Measurements from ENCODE around the gene KIAA0930.
"Not testable (repeated sequence)": the region's sequence is repeated elsewhere in the genome, so short reads cannot be mapped to it uniquely, and the experiment has no call there.

Gene KIAA0930

DNA sequence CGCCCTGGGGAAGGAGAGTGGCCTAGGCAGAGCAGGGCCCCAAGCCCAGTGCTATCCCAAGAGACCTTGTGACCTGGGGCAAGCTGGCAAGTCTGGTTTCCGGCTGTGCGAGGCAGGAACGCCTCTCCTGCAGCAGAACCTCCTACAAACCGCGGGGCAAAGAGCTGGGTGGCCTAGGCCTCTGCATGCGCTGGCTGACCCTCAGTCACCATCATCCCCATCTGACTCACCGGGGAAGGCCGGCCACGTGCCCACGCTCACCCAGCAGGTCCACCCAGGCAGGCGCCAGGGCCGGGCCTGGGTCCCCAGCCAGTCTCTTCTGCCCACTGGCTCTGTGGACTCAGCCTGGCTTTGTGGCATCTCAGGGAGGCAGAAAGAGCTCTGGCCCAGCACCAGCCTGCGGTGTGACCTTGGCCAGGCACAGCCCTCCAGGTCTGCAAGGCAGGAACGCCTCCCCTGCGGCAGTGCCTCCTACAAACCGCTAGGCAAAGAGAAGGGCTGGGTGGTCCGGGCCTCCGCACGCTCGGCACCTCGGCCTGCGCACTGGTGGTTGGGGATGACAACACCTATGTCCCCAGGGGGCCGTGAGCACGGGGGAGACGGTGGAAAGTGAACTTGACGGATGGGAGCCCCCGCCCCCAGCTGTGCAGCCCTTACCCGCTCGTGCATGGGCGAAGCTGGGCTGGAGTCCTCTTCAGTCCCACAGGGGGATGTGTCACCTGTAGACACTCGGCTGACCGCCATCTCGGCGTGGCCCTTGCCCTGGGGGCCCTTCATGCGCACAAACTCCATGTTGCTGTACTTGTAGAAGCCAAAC is 38.2 kb downstream of the KIAA0930 start:
- DNase-seq (ENCODE audit: low read depth in 2 of 2, low spot score in 1 of 2): no peak

GRCh38 chr22:45201678-45202332 is 38.9 kb downstream of the KIAA0930 start:
- no peak for DNase-seq (ENCODE audit: low read depth in 2 of 2, low spot score in 1 of 2)

- DNase-seq (ENCODE audit: low read depth in 2 of 2, low spot score in 1 of 2): no peak
Observed at GRCh38 chr22:45200860-45201511, 39.7 kb downstream of the KIAA0930 start.

- DNase-seq (ENCODE audit: low read depth in 2 of 2, low spot score in 1 of 2): no peak
Observed at GRCh38 chr22:45200230-45200629, 40.5 kb downstream of the KIAA0930 start.

GRCh38 chr22:45199723-45200122 is 41.0 kb downstream of the KIAA0930 start:
- DNase-seq (ENCODE audit: low read depth in 2 of 2, low spot score in 1 of 2): no peak

DNA sequence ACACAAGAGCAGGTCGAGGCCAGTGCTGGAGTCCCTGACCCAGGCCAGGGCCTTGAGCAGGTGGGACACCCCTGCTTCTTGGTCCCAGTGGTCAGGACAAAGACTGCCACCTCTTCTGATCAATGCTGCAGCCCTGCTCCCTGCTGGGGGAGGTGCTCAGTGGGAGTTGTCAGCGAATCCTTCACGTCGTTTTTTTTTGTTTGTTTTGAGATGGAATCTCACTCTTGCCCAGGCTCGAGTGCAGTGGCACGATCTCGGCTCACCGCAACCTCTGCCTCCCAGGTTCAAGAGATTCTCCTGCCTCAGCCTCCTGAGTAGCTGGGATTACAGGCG is 42.3 kb downstream of the KIAA0930 start:
- no peak for DNase-seq (ENCODE audit: low read depth in 2 of 2, low spot score in 1 of 2)

DNA sequence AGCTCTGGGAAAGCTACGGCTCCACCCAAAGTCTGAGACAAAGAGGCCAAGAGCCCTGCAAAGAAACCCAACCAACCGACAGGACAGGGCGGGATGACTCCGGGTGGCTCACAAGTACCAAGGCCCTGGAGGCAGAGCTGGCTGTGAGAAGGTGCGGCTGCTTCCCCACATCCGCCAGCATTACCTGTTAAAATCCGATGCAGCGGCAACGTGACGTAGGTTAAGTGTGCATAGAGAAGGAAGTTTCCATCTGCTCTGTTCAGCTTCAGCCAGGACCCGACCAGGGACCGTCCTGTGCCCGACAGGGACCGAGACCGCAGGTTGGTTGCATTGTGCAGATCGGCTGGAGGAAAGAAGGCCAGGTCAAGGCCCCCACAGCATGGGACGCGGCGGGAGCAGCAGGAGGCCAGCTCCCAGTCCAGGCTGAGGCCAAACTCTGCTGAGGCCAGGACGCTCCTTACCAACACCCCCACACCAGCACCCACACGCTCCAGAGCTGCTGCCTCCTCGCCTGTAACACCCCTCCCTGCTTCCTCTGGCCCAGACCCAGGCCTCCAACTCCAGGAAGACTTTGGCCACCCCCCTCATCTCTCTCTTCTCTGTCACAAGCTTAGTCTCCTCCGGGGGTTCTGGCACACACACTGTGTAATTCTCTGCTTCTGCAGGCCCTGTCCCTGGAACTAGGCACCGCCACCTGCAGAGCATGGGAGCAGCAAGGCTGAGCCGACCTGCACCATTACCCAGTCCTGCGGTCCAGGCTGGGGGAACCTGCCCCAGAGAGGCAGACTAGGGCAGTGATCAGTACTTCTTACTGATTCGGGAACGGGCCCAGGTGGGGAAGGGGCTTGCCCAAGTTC is 42.9 kb downstream of the KIAA0930 start:
- DNase-seq (ENCODE audit: low read depth in 2 of 2, low spot score in 1 of 2): no peak

DNA sequence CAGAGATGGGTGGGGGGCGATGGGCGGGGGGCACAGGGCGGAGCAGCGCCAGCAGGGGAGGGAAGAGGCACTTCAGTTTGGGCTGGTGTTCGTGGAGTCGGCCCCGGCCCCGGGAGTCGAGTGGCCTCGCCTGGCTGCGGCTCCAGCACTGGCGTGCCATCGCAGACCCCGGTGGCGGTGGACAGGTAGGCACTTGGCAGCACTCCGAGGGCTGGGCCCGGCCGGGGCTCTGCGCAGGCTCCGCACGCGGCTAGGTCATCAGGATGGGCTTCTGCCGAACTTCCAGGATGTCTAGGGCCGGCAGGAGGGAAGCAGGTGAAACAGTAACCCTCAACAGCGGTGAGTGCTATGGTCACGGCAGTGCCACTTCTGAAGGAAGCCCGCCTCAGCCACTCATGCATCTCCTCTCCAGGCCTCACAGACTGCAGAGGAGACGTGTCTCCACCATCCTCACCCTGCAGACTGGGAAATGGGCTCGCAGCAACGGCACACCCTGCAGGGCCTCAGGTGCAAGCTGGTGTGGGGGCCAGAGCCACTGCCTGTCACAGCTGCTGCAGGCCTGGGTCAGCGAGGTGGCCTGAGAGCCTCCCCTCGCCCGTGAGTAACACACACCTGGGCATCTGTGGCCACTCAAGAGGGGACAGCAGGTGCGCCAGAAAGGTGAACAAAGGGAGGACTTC is 43.6 kb downstream of the KIAA0930 start:
- DNase-seq (ENCODE audit: low read depth in 2 of 2, low spot score in 1 of 2): no peak

GRCh38 chr22:45196308-45196707 is 44.4 kb downstream of the KIAA0930 start:
- DNase-seq (ENCODE audit: low read depth in 2 of 2, low spot score in 1 of 2): no peak

DNA sequence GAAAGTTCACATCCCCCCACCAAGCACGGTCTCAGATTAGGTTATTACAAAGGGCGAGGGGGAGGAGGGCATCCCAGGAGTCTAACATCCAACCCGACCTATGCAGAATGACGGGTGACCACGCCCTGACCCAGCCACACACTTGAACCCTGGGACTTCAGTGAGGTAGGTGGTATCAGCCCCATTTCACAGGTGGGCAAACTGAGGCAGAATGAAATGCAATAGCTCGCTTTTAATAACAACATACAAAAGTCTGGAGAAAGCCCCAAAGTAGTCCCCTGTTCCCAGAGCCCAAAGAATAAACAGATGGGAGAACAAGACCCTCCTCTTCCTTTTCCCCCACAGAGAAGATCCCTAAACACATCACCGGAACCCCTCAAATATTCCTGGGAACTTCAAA is 45.1 kb downstream of the KIAA0930 start:
- DNase-seq (ENCODE audit: low read depth in 2 of 2, low spot score in 1 of 2): no peak

DNA sequence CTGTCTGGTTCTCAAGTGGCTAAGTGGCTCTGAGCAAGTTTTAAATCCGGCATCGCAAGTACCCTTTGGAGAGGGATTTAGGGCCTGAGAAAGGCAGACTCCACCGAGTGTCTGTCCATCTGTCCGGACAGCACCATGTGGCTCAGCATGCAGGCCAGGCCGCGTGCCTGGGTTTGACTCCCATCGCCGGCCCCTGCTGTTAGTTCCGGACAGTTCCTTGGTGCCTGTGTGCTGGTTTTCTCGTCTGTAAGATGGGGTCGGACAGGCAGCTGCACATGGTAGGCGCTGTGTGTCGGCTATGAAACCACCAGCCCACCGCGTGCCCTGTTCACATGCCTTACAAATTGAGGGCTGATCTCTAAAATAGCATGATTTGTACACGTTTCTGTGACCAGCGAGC is 46.0 kb downstream of the KIAA0930 start:
- no peak for DNase-seq (ENCODE audit: low read depth in 2 of 2, low spot score in 1 of 2)

DNA sequence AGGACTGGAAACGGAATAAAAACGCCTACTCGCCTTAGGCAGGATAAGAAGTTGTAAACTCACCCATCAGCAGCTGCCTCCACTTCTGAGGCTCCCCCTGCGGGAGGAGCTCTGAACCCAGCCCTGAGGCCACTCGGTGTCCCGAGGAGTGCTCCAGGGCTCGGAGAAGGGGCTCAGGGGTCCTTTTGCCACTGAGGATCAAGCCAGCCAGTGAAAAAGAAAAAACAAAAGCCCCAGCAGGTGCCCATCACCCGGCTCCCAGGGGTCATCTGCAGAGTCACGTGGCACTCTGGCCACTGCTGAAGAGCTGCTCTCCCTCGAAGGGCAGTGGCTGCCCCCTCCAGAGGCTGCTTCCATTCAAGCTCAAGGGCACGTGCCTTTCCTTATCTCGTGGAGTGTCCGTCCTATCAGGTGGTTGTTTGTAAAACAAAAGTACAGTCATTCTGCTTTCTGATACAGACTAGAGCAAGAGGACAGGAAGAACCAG is 48.0 kb downstream of the KIAA0930 start:
- no peak for DNase-seq (ENCODE audit: low read depth in 2 of 2, low spot score in 1 of 2)

- DNase-seq (ENCODE audit: low read depth in 2 of 2, low spot score in 1 of 2): not testable (repeated sequence)
Observed at GRCh38 chr22:45191746-45192145, 48.9 kb downstream of the KIAA0930 start.

GRCh38 chr22:45190202-45190872 is 50.4 kb downstream of the KIAA0930 start:
- DNase-seq (ENCODE audit: low read depth in 2 of 2, low spot score in 1 of 2): no peak

DNA sequence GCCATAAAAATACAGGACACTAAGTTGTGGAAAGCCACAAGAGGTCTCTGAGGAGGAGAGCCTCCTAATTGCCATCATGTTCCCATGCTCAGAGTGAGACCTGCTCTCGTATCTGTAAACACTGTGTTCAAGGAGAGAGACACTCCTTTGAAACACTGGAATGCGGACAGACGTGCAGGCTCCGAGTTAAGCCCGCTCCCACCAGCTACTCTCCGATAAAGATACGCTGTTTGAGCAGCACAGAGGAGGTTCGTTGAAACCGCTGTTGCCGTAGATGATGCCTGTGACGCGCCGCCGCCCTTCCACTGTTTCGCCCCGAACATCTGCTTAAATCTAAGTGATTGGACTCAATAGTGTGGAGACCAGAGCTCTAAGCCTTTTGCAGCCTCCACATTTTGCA is 51.9 kb downstream of the KIAA0930 start:
- DNase-seq (ENCODE audit: low read depth in 2 of 2, low spot score in 1 of 2): no peak

- DNase-seq (ENCODE audit: low read depth in 2 of 2, low spot score in 1 of 2): no peak
Observed at GRCh38 chr22:45187891-45188290, 52.8 kb downstream of the KIAA0930 start.

DNA sequence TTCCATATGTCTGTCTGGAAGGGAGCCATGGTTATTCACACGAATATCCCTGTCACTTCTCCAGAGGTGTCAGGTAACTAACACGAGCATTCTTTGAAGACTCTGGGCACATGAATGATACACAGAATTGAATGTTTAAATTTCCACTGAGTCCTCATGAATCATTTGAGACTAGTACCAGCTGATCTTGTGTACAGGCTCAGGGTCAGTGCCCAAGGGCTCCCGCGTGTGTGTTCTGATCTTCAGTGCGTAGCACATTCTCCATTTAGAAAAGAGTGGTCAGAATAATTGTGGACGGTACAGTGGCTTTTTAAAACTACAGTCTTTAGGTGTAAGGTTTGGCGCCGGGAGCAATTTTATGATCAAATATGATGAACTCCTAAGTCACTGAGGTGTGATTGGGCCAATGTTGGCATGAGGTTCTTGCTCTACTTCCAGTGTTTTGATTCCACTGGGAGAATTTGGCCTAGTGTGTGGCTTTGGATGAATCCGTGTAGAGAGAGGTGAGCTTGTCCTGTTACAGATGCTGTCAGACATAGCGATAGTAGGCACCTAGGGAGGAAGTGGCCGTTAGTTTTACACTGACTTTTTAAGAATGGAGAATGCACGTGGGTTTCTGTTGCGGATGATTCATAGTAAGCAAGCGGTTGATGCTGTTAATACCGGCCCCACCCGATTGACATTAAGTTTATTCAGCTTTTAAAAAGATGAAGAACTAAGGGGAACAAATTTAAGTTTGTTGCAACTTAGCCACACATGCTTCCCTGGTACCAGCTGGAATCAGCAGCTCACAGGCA is 54.8 kb downstream of the KIAA0930 start:
- no peak for DNase-seq (ENCODE audit: low read depth in 2 of 2, low spot score in 1 of 2)

DNA sequence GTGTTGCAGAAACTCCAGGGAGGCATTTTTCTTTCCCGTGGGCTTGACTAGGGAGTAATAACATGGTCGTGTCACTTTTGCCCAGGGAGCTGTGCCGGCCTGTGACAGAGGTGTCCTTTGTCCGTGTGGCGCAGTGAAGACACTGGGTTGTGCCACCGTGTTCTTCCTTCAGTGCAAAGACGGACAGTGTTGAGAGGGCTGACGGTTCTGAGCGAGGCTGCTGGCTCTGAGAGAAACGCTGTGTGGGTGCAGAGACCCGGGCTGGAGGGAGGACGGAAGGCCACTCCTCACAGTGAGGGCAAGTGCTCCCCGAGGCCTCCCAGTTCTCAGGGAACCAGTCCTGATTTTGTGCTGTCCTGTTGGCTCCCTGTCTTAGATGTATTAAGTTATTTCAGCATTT is 56.7 kb downstream of the KIAA0930 start:
- no peak for DNase-seq (ENCODE audit: low read depth in 2 of 2, low spot score in 1 of 2)

DNA sequence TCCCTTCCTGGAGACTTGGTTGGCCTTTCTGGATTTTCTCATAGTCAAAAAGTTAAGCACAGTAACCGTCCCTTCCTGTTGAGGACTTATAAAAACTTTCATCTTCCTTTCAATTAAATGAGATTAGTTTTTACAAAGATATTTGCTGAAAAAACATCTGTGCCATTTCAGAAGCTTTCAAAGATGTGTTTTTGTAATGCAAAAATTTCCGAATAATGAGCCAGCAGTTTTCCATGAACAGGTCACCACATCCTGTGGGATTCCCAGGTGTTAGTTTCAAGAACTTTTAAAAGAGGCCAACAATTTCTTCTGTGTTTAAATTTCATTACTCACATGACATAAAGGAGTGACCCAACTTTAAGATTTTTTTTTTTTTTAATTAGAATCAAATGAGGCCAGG is 58.9 kb downstream of the KIAA0930 start:
- no peak for DNase-seq (ENCODE audit: low read depth in 2 of 2, low spot score in 1 of 2)
